Measurements from ENCODE around the gene HS3ST4. TPM values are rescaled to one million over a fixed set of nuclear protein-coding genes. Genes with fewer than 3 reads are reported as not detected.

Gene HS3ST4
- total and polyA plus RNA-seq, 2 of the 8 experiments (the other 6 are each of a cell fraction or from before 2014, with no cell fraction given), result 1.9 to 3.3 TPM

DNA sequence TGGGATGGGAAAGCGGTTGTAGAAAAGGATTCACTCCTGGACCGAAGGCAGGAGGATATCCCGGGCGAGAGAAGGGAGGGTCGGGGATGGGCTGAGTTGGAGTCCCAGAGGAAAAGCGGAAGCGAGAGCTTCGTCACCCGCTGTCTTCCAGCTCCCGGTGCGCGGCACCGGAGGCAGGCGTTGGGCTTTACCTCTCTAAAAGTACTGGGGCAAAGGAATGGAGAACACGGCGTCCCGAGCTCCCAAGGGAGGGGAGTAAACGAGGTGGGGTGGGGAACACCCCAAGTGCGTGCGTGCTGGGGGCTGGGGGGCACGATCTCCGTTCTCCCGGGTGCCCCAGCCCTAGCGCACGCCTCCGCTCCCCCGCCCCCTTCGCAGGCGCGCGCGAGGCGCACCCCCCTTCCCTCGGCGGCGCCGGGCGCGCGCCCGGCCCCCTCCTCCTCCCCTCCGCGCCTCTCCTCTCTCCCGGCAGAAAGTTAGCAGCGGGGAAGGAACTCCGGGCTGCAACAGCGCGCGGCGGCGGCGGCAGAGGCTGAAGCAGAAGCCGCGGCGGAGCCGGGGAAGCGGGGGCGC, at the start of gene HS3ST4 (continued):
- TF ChIP-seq, protein P1, sequence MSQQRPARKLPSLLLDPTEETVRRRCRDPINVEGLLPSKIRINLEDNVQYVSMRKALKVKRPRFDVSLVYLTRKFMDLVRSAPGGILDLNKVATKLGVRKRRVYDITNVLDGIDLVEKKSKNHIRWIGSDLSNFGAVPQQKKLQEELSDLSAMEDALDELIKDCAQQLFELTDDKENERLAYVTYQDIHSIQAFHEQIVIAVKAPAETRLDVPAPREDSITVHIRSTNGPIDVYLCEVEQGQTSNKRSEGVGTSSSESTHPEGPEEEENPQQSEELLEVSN (IDR thresholded peaks at IDR 0.05), result no peak
- TF ChIP-seq RAD21 (IDR thresholded peaks at IDR 0.05 in 1 of 2, conservative IDR thresholded peaks at IDR 0.05 in 1 of 2; ENCODE audit: low read depth in 2 of 2, low read length in 2 of 2) (0 out of 4 replicates have a peak, but pooled peaks of 1 of the 2 experiments have one; percentile 11), PHF8 (conservative IDR thresholded peaks at IDR 0.05; ENCODE audit: low read depth, low read length) (no peak), CBX8 (IDR thresholded peaks at IDR 0.05; ENCODE audit: borderline replicate concordance, low read depth, low read length) (no peak), RFX5 (IDR thresholded peaks at IDR 0.05; ENCODE audit: borderline replicate concordance, low read depth, low read length) (no peak), YY1 (IDR thresholded peaks at IDR 0.05; ENCODE audit: low read depth, low read length) (no peak), POU5F1 (IDR thresholded peaks at IDR 0.05; ENCODE audit: low read depth, low read length) (no peak), GABPA (IDR thresholded peaks at IDR 0.05; ENCODE audit: borderline replicate concordance, insufficient read depth, low read length) (no peak), BCL11A (IDR thresholded peaks at IDR 0.05; ENCODE audit: low read depth in 2 of 2, low read length in 2 of 2) (no peak), RNF2 (IDR thresholded peaks at IDR 0.05; ENCODE audit: borderline replicate concordance, low read depth, low read length, missing control alignments, poor library complexity, severe bottlenecking) (no peak), RBBP5 (IDR thresholded peaks at IDR 0.05; ENCODE audit: borderline replicate concordance, low read depth, low read length) (0 out of 2 replicates have a peak, but pooled peaks have one; percentile 78), ASH2L (IDR thresholded peaks at IDR 0.05; ENCODE audit: low read length) (peak; percentile 81), SIX5 (IDR thresholded peaks at IDR 0.05; ENCODE audit: low read depth, low read length) (no peak), TBP (IDR thresholded peaks at IDR 0.05; ENCODE audit: low read depth, low read length) (no peak)
- TF ChIP-seq, protein P2, sequence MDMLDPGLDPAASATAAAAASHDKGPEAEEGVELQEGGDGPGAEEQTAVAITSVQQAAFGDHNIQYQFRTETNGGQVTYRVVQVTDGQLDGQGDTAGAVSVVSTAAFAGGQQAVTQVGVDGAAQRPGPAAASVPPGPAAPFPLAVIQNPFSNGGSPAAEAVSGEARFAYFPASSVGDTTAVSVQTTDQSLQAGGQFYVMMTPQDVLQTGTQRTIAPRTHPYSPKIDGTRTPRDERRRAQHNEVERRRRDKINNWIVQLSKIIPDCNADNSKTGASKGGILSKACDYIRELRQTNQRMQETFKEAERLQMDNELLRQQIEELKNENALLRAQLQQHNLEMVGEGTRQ (IDR thresholded peaks at IDR 0.05; ENCODE audit: low read length), result no peak
